ENCODE measurements around the gene C1orf159. TPM values are rescaled to one million over a fixed set of nuclear protein-coding genes. Genes with fewer than 3 reads are reported as not detected.

C1orf159 gene
- total and polyA plus RNA-seq, 2 experiments from 2014 or later: 9.6 to 21.5 TPM

- Histone ChIP-seq H3K4me2 (no peak overlapping the region), H3K79me2 (replicated peaks; ENCODE audit: insufficient read depth) (no peaks in the 10 kb centered on the region), H4K20me1 (replicated peaks; ENCODE audit: insufficient read depth) (no peaks in the 10 kb centered on the region), H3K36me3 (ENCODE audit: insufficient read depth) (no peaks in the 10 kb centered on the region), H3F3A (replicated peaks; ENCODE audit: low read depth) (peaks cover 5% of the 10 kb centered on the region; the same call in 1 of the 2 replicates), H3K4me1 (ENCODE audit: insufficient read depth) (peaks cover 6% of the 10 kb centered on the region; the same call in 1 of the 2 replicates), H2AFZ (peak overlapping the region; percentile 23; the same call in 1 of the 2 replicates), H3K27me3 (ENCODE audit: insufficient read depth) (peaks cover 6% of the 10 kb centered on the region; the same call in 1 of the 2 replicates), H3K4me3 (no peak overlapping the region), H3K9me2 (ENCODE audit: insufficient read depth) (no peaks in the 10 kb centered on the region), H3K27ac (ENCODE audit: low read depth) (no peak overlapping the region)
- peak overlapping the region; percentile 56 for H3K27ac Mint-ChIP-seq
- peaks cover 13% of the 10 kb centered on the region for H3K4me1 Mint-ChIP-seq
- no peaks in the 10 kb centered on the region for H3K9me3 Mint-ChIP-seq
- peaks cover 9% of the 10 kb centered on the region for H3K27me3 Mint-ChIP-seq (ENCODE audit: insufficient read depth, low read depth, poor library complexity)
- H3K36me3 Mint-ChIP-seq (ENCODE audit: low read depth): no peaks in the 10 kb centered on the region
- TF ChIP-seq CREB1 (CRISPR knock-in tag; IDR thresholded peaks at IDR 0.05; ENCODE audit: low read depth): no peak
- no peak for TF ChIP-seq JUNB (IDR thresholded peaks at IDR 0.05; ENCODE audit: unreplicated experiment)
- no peak for TF ChIP-seq REST (IDR thresholded peaks at IDR 0.05; ENCODE audit: unreplicated experiment)
- no peak for TF ChIP-seq EZH2phosphoT487 (IDR thresholded peaks at IDR 0.05; ENCODE audit: unreplicated experiment)
- no peak for TF ChIP-seq EZH2 (IDR thresholded peaks at IDR 0.05; ENCODE audit: low read depth, unreplicated experiment)
- no peak; a peak in 2 of 4 replicates for TF ChIP-seq CTCF (conservative IDR thresholded peaks at IDR 0.05; ENCODE audit: low read depth in 2 of 2)
- TF ChIP-seq ZNF331 (CRISPR knock-in tag; IDR thresholded peaks at IDR 0.05; ENCODE audit: low read depth): no peak
- TF ChIP-seq ZNF462 (CRISPR knock-in tag; IDR thresholded peaks at IDR 0.05): no peak
- TF ChIP-seq ZNF114 (CRISPR knock-in tag; IDR thresholded peaks at IDR 0.05): no peak
- no peak for TF ChIP-seq ETS1 (IDR thresholded peaks at IDR 0.05)
- TF ChIP-seq POLR2AphosphoS5 (IDR thresholded peaks at IDR 0.05; ENCODE audit: low read depth): no peak
- no peak for TF ChIP-seq STAT1 (IDR thresholded peaks at IDR 0.05; ENCODE audit: unreplicated experiment)
- TF ChIP-seq NANOG (IDR thresholded peaks at IDR 0.05; ENCODE audit: borderline replicate concordance): no peak
- ATAC-seq: no peak
- H3K4me3 Mint-ChIP-seq: no peak overlapping the region
- no peak for DNase-seq (ENCODE audit: low spot score)
Observed at GRCh38 chr1:1132956-1133750, 17.3 kb upstream of the C1orf159 start.
